Activated T-helper 1 cell treated with Interleukin-2 at 50 U/mL for 16 hours (primary cell): ENCODE measurements around the gene ZNF185.
A peak's percentile ranks its signal among the peaks of the same experiment; 100 is the strongest.

ENCODE experiments used
- DNase-seq: peaks from one replicate; pipeline ENCODE4 v3.0.0-alpha.2; 2020; ENCODE audit warnings: low read depth

Gene ZNF185

DNA sequence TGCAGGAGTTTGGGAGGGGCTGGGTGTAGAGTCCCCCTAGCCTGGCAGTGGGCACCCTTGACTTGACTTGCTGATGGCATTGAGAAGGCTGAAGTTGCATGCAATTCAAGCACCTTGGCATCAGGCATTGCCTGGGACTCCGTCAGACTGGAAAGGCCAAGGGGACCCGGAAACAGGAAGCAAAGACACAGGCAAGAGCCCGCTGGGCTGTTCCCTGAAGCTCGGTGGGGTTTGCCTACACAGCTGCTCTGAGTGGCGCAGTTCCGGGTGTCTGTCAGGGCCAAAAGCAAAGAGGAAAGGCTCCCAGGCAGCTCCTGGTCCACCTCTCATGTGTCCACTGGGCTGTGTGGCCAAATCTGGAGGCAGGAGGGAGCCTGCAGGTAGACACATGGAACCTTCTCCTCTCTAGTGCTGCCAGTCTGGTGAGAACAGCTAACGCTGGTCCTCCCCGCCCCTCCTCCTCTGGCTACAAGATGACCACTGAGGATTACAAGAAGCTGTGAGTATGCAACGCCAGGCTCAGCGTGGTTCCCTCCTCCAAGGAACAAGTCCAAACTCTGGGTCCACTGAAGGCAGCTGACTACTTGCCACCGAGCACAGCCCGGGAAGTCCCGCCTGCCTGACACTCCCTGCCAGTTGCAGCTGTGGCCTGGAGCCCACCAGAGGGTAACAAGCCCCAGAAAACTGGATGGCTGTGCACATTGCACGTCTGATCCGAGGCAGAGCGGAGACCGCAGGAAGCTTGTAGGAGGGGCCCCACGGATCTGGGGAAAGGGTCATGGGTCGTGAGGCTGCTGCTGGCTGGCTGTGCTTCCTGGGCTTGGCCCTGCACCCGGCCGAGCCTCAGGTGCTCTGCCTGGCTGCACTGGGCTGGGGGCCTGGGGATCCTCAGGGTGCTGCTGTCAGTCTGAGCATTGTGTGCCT is 20.1 kb downstream of the ZNF185 start:
- no peak for DNase-seq

DNA sequence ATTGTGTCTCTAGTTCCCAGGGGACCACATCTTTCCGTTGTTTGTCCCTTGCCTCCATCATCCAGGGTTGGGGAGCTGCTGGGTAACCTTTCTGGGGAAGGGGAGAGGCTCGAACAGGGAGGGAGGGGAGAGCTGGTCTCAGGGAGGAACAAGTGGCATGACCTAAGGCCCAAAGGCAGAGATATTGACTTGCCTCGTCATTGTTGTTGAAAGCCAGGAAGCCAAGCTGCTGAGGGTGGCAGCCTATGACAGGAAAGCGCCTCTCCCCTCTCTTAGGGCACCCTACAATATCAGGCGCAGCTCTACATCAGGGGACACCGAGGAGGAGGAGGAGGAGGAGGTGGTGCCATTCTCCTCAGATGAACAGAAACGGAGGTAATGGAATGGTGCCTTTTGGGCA is 20.8 kb downstream of the ZNF185 start:
- no peak for DNase-seq

DNA sequence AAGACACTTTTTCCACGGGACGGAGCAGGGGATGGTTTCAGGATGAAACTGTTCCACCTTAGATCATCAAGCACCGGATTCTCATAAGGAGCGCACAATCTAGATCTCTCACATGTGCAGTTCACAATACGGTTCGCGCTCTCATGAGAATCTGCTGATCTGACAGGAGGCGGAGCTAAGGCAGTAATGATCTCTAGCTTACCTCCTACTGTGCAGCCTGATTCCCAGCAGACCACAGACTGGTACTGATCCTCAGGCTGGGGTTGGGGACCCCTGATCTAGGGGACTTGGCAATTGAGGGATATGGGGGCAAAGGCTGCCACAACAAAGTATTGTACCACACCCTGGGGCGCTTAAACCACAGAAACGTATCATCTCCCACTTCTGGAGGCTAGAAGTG is 25.7 kb downstream of the ZNF185 start:
- no peak for DNase-seq

DNA sequence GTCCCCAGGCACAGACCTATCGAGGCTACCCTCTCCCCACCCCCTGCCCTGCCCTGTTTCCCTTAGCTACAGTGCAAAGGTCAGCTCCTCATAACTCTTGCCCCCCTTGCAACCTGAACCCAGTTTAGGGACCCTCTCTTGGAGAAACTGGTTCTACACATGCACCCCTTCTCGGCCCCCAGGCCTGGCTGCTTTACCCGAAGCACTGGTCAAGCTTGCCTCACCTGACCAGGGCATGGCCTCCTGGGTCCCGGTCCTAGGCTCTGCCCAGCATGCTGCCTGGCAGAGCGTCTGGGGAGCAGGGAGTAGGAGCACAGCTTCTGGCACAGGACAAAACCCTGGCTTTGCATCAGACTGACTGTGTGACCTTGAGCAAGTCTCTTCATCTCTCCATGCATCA is 28.0 kb downstream of the ZNF185 start:
- DNase-seq: no peak

DNA sequence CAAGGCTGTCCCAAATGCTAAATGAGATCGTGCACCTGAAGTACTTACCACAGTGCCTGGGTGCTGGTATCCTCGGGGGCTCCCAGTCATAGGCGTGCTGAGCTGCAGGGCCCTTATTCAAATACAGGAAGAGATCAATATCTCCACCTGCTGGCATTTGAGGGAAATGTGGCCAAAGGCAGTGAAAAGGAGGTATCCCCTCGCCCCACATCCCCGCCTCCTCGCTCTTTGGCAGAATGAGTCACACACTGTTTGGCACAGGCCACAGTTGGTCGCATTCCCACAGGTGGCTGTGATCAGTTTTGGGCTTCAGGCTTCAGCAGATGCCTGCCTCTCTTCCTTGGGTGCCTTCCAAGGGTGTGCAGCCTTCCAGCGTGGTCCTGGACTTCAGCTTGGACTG is 28.4 kb downstream of the ZNF185 start:
- DNase-seq: peak; percentile 10

DNA sequence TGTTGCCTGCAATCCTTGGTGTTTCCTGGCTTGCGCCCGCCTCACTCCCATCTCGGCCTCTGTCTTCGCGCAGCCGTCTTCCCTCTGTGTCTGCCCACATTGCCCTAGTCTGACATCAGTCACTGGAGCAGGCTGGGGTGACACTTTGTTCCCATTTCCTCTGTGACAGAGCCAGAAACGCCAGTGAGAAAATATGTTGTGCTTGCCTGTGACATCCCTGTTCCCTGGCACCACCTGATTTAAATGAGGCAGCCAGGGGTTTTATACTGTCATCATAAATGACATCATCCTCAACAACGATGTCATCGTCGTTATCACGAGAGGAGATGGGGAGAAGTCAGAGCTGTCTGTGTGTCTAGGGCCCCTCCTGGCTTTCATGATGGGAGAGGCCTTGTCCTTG is 29.1 kb downstream of the ZNF185 start:
- no peak for DNase-seq

DNA sequence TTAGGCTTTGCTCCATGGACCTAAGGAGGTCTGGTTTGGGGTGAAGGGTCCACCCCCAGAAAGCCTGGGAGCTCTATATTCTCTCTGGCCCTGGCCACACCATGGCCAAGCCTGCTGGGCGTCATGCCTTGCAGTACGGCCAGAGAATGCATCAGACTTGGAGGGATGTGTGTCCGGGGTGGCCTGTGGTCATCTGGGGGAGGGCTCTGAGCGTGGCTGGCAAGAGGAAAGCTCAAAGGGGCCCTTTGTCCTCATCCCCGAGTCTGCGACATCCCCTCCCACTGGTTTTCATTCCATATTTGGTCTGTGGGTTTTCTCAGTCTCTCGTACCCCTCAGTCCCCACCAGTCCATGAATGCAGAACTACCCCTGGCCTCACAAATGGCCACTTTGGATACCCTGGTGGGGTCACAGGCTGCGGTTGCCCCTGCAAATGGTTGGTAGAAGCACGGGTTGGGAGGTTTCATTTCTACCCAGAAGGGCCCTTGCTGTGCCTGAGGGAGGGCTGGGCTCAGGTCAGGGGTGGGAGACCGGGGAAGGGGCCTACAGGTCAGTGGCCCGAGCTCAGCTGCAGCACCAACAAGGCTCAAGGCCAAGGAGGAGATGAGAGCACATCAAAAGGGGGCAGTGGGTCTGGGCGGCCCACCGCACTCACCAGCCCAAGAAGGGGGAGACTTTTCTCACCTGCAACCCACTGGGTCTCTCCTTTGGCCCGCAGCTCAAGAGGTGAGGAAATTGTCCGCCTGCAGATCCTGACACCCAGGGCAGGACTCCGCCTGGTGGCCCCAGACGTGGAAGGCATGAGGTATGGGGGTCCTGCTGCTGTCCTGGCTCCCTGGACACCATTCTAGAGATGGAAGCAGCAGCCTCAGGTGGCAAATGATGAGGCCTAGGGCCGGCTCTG is 30.2 kb downstream of the ZNF185 start:
- DNase-seq: no peak

DNA sequence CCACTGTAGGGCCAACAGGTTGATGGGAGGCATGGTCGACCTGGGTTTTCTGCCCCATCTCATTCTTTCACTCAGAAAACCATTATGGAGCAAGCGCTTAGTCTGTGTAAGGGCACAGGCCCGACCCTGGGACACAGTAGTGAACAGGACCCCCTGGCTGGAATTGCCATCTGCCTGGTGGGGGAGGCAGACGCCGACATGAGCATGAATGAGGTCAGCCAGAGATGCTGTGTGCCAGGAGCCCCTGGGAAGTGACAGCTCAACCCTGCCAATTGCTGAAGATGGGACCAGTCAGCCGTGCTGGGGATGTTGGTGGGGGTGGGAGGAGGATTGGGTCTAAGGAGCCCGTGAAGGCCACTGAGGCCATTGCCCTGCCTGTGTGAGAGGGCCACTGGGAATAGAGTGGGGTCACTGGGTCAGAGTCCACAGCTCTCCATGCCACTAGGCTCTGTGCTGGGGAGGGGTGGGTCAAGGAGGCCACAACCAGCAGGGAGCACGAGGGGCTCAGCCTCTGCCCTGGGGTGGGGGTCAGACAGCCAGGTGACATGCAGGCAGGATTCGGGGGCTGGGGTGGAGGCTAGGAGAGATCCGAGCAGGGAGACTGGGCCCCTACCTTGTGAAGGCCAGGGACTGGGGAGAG is 31.0 kb downstream of the ZNF185 start:
- DNase-seq: no peak

DNA sequence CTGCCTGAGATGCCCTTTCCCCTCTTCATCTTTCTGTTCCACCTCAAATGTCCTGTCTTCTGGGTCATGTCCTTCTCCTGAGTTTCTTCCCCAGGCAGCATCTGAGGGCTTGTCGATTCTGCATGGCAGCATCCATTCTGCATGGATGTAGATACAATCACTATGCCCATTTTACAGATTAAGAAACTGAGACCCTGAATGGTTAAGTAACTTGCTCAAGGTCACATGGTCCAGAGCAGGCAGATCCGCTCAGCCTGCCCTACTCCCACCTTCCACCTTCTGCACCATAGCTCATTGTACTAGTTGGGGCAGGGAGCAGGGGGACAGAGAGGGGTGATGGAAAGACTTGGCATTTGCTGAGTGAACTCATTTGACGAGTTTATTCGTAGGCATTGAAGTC is 32.0 kb downstream of the ZNF185 start:
- DNase-seq: no peak

DNA sequence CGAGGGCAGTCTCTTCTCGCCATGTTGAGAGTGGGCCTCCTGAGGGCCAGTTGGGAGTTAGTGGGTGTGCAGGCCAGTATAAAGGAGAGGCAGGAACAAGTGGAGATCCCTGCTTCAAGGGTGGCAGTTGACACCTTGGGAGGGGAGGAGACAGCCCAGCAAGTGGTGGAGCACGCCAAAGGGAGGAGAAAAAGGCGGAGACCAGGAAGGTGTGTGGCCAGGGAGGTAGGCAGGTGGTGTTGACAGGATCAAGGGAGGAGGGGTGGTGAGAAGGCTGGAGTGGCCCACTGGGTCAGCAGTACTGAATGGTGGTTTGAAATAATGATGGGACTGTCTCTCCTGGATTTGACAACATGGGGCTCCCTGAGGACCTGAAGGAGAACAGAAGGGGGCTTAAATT is 32.6 kb downstream of the ZNF185 start:
- DNase-seq: no peak

DNA sequence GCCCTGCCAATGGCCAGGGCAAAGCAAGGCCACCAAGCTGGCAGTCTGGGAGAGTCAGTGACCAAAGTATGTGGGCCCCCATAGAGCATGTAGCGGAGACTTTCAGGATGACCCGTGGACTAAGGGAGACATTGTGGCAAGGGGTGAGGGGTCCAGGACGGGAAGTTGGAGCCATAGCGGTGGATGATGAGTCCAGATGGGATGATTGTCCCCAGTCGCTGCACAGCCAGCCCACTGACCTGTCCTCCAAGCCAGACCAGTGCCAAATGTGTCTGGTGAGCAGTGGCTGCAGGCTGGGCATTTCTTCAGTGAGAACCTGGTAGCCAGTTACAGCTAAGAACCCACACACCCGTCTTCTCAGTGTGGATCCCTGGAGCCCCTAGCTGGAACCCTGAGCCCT is 34.3 kb downstream of the ZNF185 start:
- DNase-seq: no peak

DNA sequence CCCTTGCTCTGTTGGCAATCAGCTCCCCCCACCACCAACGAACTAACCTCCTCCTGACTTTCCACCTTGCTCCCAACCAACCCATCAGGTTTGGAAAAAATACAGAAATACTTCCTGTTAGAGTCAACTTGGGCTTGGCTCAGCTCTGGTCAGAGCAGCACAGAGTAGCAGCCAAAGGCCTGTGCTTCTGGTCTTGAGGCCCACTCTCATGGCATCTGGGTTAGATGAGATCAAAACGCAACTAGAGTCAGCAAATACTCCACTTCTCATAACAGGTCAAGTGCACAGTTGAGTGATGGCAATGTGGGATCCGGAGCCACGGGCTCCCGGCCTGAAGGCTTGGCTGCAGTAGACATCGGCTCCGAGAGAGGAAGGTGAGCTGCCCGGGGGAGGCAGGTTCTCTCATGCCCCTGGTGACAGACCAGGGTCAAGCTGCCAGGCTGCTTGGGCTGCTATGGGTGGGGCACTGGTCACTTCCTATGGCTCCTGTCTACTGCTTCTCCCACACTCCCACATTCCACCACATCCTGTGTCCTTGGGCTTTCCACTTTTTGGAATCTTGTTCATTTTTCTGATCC is 34.8 kb downstream of the ZNF185 start:
- DNase-seq: no peak

DNA sequence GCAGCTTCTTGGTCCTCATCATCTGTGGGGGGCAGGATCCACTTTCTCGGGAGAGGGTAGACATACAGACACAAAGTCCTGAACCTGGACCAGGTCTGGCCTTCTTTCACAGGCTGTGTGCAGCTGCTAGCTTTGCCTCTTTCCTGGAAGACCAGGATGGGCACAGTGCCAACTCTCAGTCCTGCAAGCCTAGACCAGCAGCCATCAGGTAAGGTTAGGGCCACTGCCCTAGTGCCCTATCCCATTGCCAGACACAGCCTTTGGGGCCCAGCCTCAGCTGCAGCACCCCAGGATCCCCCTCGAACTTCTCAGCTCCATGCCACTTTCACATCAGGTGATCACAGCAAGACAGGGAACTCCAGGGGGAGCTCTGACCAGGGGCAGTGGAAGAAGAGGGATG is 38.4 kb downstream of the ZNF185 start:
- no peak for DNase-seq

DNA sequence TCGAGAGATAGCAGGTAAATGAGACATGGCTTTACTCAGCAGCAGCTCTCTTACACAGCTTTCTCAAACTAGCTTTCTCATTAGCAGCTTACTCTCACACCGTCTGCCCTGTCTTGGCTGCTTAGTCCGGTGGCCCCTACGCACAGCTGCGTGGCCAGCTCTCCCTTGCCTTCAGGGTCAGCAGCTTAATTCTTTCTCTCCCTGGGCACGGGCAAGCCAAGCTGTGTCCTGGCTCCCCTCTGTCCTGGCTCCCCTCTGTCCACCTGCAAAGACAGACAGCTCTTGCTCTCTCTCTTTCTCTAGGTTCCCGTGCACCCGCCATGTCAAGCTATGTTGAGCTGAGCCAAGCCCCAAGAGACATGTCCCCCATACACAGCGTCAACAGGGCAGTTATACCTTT is 39.4 kb downstream of the ZNF185 start:
- no peak for DNase-seq

DNA sequence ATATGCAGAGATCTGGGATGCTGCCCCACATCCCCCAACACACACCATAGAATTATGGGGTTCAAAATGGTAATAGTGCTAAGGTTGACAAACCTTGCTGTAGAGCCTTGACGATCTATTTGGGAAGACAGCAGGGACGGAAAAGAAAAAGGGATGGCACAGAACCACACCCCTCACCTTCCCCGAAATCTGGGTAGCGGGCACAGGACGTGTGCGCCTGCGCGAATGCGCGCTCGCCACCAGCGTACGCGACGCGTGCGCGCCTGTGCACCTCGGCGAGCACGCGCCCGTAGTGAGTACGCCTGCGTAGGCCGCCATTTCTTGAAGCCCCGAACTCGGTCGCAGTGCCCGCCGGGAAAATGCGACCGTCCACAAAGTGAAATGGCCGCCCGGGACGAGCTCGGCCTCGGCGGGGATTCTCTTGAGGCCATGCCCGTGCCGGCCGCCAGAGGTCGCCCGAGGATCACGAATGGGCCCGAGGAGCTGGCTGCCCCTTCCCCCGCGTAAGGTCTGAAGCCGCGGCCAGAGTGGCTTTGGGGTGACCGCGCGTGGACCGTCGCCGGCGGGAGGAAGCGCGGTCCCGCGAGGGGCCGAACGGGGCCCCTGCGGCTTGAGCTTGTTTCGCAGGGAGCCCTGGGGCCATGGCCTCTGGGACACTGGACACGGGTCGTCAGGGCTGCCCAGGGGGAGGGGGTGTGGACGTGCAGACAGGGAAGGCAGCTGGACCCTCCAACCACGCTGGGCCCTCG is 43.6 kb downstream of the ZNF185 start:
- peak; percentile 84 for DNase-seq

DNA sequence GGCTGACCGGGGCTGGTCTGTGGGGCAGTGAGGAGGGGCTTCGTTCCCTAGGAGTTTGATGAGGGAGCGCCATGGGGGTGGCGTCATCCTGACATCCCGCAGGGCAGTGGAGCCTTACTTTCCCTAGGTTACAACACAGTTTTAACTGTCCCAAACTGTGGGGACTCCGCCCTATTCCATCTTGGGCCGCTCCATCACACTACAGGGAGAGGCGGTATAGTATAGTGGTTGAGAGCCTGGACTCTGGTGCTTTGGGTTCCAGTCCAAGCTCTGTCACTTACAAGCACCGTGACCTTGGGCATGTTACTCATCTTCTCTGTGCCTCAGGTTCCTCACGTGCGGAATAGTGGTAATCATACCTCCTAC is 44.2 kb downstream of the ZNF185 start:
- no peak for DNase-seq

DNA sequence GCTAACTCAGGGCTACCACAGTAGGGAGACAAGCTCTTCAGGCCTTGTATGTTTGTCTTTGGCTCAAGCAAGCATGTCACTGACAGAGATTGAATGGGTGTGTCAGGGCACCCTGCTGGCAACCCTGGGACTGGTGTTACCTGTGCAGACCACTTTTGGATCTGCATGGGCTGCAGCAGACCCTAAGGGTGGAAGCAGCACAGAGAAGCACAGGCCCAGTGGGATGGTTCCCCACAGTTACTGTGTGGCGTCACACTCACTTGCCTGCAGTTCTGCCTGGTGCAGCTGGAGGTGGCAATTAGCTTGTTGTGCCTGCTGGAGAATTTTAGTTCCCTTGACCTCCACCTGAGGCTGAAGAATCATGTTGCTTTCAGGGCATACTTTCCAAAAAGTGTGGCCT is 46.0 kb downstream of the ZNF185 start:
- no peak for DNase-seq

DNA sequence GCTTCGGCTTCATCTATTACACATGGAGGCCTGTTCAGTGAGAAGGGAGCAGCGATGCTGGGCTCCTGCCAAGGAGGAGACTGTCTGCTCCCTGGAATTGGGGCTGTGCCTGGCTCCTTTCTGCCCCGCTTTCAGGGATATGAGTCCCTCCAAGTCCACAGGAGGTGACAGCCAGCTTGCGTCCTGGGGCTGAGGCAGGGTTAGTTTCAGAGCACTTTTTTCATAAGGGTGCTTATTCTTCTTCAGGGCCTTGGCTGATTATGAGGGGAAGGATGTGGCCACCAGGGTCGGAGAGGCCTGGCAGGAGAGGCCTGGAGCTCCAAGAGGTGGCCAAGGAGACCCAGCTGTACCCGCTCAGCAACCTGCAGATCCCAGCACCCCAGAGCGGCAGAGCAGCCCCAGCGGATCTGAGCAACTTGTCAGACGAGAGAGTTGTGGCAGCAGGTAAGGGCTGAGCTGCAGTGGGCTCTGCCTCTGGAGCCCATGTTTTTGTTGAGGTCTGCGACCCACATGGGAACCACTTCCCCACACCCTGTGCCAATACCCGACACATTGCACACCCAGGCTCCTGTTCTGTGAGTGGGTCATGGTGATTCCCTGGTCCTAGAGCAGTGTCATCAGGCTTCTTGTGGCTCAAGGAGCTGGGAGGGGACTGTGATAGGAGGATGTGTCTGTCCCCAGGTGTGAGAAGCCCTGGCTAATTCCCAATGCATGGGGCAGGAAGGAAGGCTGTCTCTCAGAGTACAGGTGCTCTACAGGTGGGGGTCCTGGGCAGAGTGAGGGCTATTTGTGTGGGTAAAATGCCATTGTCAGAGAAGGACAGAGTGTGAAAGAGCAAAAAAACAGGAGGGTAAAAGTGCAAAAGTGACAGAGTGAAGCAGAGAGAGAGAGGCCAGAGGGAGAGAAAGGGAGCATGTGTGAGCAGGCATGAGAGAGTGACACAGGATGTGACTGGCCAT is 47.4 kb downstream of the ZNF185 start:
- DNase-seq: no peak

DNA sequence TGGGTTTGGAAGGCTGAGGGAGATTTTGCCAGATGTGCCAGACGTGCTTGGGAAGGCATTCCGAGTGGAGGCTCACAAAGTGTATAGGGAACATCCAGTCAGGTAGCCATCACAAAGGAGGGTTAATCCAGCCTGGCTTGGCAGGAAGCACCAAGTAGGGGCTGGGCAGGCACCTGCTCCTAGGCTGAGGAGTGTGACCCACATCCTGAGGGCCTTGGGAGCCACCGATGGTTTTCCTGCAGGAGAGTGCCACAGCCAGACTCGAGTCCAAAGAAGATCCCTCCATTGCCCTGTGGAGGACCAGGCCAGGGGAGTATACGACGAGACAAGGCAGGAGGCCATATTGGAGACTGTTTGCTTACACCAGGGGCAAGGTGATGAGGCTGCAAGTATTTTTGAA is 48.8 kb downstream of the ZNF185 start:
- no peak for DNase-seq
